Liver (tissue), 3 donors: ENCODE measurements around the gene RASSF6.

Source experiments
- CTCF ChIP-seq: fragments of 150-350 bp; IDR thresholded peaks from 2 replicates; pipeline ENCODE4 v1.5.1; 2017; ENCODE audit warnings: improper control_type of control experiment, low read depth, low read length; ENCODE audit not compliant: missing input control
- GABPA ChIP-seq, 2 donors: IDR thresholded peaks in 1 of 2; conservative IDR thresholded peaks in 1 of 2; 2 replicates each; pipeline ENCODE4 v1.6.1; 2016; ENCODE audit warnings: antibody characterized with exemption in 2 of 2, mild to moderate bottlenecking in 1 of 2, moderate library complexity in 1 of 2
- MAX ChIP-seq: IDR thresholded peaks from 2 replicates; pipeline ENCODE4 v1.6.1; 2016; ENCODE audit warnings: antibody characterized with exemption
- REST ChIP-seq: IDR thresholded peaks from 2 replicates; pipeline ENCODE4 v1.6.1; 2016; ENCODE audit warnings: antibody characterized with exemption, mild to moderate bottlenecking
- RXRA ChIP-seq, 2 donors: IDR thresholded peaks; 2 replicates each; pipeline ENCODE4 v1.6.1; 2017 to 2018; ENCODE audit warnings: antibody characterized with exemption in 2 of 2, mild to moderate bottlenecking in 1 of 2
- YY1 ChIP-seq: IDR thresholded peaks from 2 replicates; pipeline ENCODE4 v1.6.1; 2016; ENCODE audit warnings: antibody characterized with exemption, mild to moderate bottlenecking
- donor health status: healthy.
- donor health status: healthy.

- TF ChIP-seq REST (no peak), CTCF (no peak), YY1 (no peak), RXRA (IDR thresholded peaks at IDR 0.05) (no peak), MAX (no peak), GABPA (IDR thresholded peaks at IDR 0.05 in 1 of 2, conservative IDR thresholded peaks at IDR 0.05 in 1 of 2) (no peak)
Observed at GRCh38 chr4:73668782-73669201, 48.6 kb upstream of the RASSF6 start.
